Gastrocnemius medialis (tissue), 4 donors: ENCODE results near the gene B3GNT8. TPM values are rescaled to one million over a fixed set of nuclear protein-coding genes. Genes with fewer than 3 reads are reported as not detected.
"Not testable (repeated sequence)": the region's sequence is repeated elsewhere in the genome, so short reads cannot be mapped to it uniquely, and the experiment has no call there.

Source experiments
- ATAC-seq, 2 donors: fragments of 150-250 bp; one replicate each; pipeline ENCODE4 v1.9.1; 2016
- DNase-seq, 2 donors: peaks; one replicate each; pipeline ENCODE4 v3.0.0-alpha.2; 2019
- H3K27ac ChIP-seq, 4 donors: fragments of 200-600 bp; sonication (generic); 1 replicate in 1 of 4; 2 replicates in 3 of 4; pipeline ENCODE4 v1.5.1; 2016 to 2018; ENCODE audit warnings: mild to moderate bottlenecking in 2 of 4, moderate library complexity in 1 of 4
- H3K27me3 ChIP-seq, 3 donors: fragments of 200-600 bp; sonication (generic) in 2 of 3; 1 replicate in 1 of 3; 2 replicates in 2 of 3; pipeline versions ENCODE4 v1.5.1 to v1.6.0; 2016 to 2019; ENCODE audit warnings: mild to moderate bottlenecking in 1 of 3, moderate library complexity in 1 of 3
- H3K36me3 ChIP-seq, 2 donors: fragments of 200-600 bp; sonication (generic) in 1 of 2; one replicate each; pipeline ENCODE4 v1.5.1; 2017 to 2018
- H3K4me1 ChIP-seq, 2 donors: fragments of 200-600 bp; sonication (generic) in 1 of 2; one replicate each; pipeline ENCODE4 v1.5.1; 2016 to 2017; ENCODE audit warnings: mild to moderate bottlenecking in 2 of 2
- H3K4me3 ChIP-seq, 4 donors: fragments of 200-600 bp; sonication (generic) in 3 of 4; 1 replicate in 1 of 4; 2 replicates in 3 of 4; pipeline ENCODE4 v1.5.1; 2016 to 2019; ENCODE audit warnings: mild to moderate bottlenecking in 2 of 4
- H3K9me3 ChIP-seq, 3 donors: fragments of 200-600 bp; sonication (generic) in 2 of 3; 1 replicate in 1 of 3; 2 replicates in 2 of 3; pipeline ENCODE4 v1.5.1; 2016 to 2019
- POLR2A ChIP-seq, 2 donors: fragments of 450-650 bp; IDR thresholded peaks; one replicate each; pipeline ENCODE4 v1.6.1; 2017; ENCODE audit warnings: antibody characterized with exemption in 2 of 2, mild to moderate bottlenecking in 2 of 2, moderate library complexity in 2 of 2
- in situ Hi-C, 4 donors: fragments of 200-750 bp; cut with MboI; loops; one replicate each; pipeline versions ENCODE4 v1.15.0 to v1.8.0; 2017; ENCODE audit warnings: low sequenced_read_pairs in 4 of 4
- intact Hi-C: fragments of 100-400 bp; cut with DNase I; formaldehyde crosslinking; loops from one replicate; pipeline ENCODE4 v1.15.1; 2023; ENCODE audit warnings: low total_unique reads
- total RNA-seq, 4 donors: library from RNA; depleted of rRNA; stranded (reverse); fragments of >200 nt; gene quantifications; one replicate each; pipeline versions ENCODE4 v1.1.0 to v1.2.3, GENCODE V29; 2016
- TF ChIP-seq, protein P1 (sequence below), 5 experiments: fragments of 450-650 bp in 3 of 5; fragments of 200-600 bp in 2 of 5; sonication (generic) in 2 of 5; IDR thresholded peaks in 4 of 5; conservative IDR thresholded peaks in 1 of 5; 1 replicate in 4 of 5; 2 replicates in 1 of 5; pipeline ENCODE4 v1.5.1; 2016 to 2019; ENCODE audit warnings: antibody characterized with exemption in 5 of 5, mild to moderate bottlenecking in 3 of 5, moderate library complexity in 3 of 5

The B3GNT8 gene
- total RNA-seq, 4 donors from 2014 or later: 0.24 to 0.33 (median 0.33) TPM; not detected in 1

DNA sequence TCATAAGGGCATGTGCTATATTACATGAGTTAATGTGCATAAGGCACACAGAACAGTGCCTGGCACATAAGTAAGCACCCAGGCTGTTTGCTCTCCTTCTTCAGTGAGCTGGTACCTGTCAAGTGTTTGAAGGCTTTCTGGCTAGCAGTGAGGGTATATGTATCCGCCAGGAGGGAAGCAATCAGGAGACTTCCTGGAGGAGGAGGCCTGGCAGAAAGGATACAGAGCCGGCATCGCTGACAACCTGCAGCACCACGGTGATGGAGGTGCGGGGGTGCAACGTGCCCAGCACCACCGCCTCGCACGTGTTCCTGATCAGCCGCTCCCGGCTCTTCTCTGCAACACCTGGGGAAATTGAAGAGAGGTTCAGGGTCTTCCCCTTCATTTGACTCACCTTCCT is 35.6 kb downstream of the B3GNT8 start:
- ATAC-seq (no peak), DNase-seq (no peak)
- intact Hi-C loops (no loop called here), in situ Hi-C loops (no loop called here)
- no peak overlapping the region for H3K27ac ChIP-seq
- no peaks in the 10 kb centered on the region for H3K9me3 ChIP-seq
- peaks cover 0 to 51% of the 10 kb centered on the region in 2 donors for H3K36me3 ChIP-seq
- peaks cover 4 to 11% of the 10 kb centered on the region in 2 donors for H3K4me1 ChIP-seq
- TF ChIP-seq, protein P1, sequence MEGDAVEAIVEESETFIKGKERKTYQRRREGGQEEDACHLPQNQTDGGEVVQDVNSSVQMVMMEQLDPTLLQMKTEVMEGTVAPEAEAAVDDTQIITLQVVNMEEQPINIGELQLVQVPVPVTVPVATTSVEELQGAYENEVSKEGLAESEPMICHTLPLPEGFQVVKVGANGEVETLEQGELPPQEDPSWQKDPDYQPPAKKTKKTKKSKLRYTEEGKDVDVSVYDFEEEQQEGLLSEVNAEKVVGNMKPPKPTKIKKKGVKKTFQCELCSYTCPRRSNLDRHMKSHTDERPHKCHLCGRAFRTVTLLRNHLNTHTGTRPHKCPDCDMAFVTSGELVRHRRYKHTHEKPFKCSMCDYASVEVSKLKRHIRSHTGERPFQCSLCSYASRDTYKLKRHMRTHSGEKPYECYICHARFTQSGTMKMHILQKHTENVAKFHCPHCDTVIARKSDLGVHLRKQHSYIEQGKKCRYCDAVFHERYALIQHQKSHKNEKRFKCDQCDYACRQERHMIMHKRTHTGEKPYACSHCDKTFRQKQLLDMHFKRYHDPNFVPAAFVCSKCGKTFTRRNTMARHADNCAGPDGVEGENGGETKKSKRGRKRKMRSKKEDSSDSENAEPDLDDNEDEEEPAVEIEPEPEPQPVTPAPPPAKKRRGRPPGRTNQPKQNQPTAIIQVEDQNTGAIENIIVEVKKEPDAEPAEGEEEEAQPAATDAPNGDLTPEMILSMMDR (IDR thresholded peaks at IDR 0.05 in 4 of 5, conservative IDR thresholded peaks at IDR 0.05 in 1 of 5): no peak
- no peak overlapping the region for H3K4me3 ChIP-seq
- no peaks in the 10 kb centered on the region for H3K27me3 ChIP-seq

DNA sequence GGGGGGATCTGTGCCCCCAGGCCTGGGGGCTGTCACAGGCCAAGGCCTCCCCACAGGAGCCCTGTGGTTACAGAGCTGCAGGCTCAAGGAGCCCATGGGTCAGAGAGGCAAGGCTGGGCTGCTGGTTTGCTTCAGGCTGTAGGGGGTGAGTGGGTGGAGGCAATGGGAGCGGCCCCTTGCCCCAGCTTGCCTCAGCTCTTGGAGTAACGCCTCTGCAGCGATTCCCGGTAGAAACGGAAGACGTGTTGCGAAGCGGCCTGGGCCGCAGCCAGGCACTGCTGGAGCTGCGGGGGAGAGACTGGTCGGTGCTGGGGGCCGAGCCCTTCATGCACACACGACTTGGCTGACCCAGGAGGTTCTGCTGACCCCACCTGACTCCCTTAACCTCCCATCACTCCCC is 40.7 kb downstream of the B3GNT8 start:
- H3K36me3 ChIP-seq: peaks cover 0 to 59% of the 10 kb centered on the region in 2 donors
- DNase-seq (no peak), ATAC-seq (no peak)
- no peaks in the 10 kb centered on the region for H3K4me1 ChIP-seq
- no peaks in the 10 kb centered on the region for H3K27me3 ChIP-seq
- no peak overlapping the region for H3K27ac ChIP-seq
- no peak overlapping the region for H3K4me3 ChIP-seq
- intact Hi-C loops (no loop called here), in situ Hi-C loops (no loop called here)
- no peak for TF ChIP-seq POLR2A (IDR thresholded peaks at IDR 0.05)
- TF ChIP-seq, protein P1 (IDR thresholded peaks at IDR 0.05 in 4 of 5, conservative IDR thresholded peaks at IDR 0.05 in 1 of 5): no peak
- no peaks in the 10 kb centered on the region for H3K9me3 ChIP-seq

DNA sequence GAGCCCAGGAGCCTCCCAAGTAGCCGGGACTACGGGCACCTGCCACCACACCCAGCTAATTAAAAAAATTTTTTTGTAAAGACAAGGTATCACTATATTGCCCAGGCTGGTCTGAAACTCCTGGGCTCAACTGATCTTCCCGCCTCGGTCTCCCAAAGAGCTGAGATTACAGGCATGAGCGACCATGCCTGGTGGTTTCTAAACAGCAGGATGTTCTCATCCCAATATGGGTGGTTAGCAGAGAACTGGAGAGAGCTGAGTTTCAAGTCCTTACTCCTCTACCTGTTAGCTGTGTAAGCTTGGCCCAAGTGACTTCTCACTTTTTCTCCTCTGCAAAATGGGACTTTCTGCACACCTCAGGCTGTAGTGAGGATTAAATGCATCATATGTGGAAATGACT is 42.8 kb downstream of the B3GNT8 start:
- Histone ChIP-seq H3K4me1 (peaks cover 0 to 2% of the 10 kb centered on the region in 2 donors), H3K27ac (no peak overlapping the region), H3K27me3 (no peaks in the 10 kb centered on the region), H3K9me3 (no peaks in the 10 kb centered on the region), H3K36me3 (peaks cover 0 to 38% of the 10 kb centered on the region in 2 donors), H3K4me3 (no peak overlapping the region)
- DNase-seq (no peak), ATAC-seq (no peak)
- intact Hi-C loops: no loop called here
- TF ChIP-seq, protein P1 (IDR thresholded peaks at IDR 0.05 in 4 of 5, conservative IDR thresholded peaks at IDR 0.05 in 1 of 5): no peak
- no peak for TF ChIP-seq POLR2A (IDR thresholded peaks at IDR 0.05)
- in situ Hi-C loops: no loop called here

DNA sequence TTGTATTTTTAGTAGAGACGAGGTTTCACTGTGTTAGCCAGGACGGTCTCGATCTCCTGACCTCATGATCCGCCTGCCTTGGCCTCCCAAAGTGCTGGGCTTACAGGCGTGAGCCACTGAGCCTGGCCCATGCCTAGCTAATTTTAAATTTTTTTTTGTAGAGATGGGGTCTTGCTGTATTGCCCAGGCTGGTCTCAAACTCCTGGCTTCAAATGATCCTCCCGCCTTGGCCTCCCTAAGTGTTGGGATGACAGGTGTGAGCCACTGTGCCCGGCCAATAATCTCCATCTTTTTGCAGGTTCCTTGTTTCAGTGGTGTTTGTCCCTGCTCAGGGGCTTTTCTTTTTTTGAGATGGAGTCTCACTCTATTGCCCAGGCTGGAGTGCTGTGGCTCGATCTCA is 45.6 kb downstream of the B3GNT8 start:
- intact Hi-C loops: not testable (repeated sequence)
- H3K36me3 ChIP-seq: peaks cover 0 to 12% of the 10 kb centered on the region in 2 donors

DNA sequence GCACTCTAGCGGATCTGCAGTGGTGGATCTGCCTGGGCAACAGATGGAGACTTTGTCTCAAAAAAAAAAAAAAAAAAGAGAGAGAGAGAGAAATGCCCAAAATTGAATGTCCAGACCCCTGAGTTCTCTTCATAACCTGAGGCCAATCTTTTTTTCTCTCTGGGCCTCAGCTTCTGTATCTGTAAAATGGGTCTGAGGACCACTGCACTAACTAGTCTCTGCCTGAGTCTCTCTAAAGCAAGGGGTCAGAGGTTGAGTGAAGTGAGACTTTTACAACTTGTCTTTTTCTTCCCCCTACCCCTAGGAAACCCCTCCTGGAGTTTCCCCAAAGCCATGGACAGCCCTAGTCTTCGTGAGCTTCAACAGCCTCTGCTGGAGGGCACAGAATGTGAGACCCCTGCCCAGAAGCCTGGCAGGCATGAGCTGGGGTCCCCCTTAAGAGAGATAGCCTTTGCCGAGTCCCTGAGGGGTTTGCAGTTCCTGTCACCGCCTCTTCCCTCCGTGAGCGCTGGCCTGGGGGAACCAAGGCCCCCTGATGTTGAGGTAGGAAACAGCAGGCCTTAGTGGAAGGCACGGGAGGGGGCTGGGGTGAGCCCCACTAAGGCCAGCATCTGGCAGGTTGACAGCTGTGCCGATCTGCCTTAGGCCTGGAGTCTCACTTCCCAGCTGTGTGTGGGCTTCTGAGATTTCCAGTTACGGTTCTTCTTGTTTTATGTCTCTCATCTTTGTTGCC is 49.0 kb downstream of the B3GNT8 start:
- Histone ChIP-seq H3K27ac (no peak overlapping the region), H3K36me3 (peaks cover 0 to 5% of the 10 kb centered on the region in 2 donors), H3K4me3 (no peak overlapping the region), H3K27me3 (peaks cover 0 to 15% (median 5%) of the 10 kb centered on the region in 3 donors), H3K9me3 (no peaks in the 10 kb centered on the region), H3K4me1 (peaks cover 9 to 18% of the 10 kb centered on the region in 2 donors)
- TF ChIP-seq, protein P1 (IDR thresholded peaks at IDR 0.05 in 4 of 5, conservative IDR thresholded peaks at IDR 0.05 in 1 of 5): no peak
- TF ChIP-seq POLR2A (IDR thresholded peaks at IDR 0.05): no peak
- no peak for DNase-seq
- no peak for ATAC-seq
- intact Hi-C loops (no loop called here), in situ Hi-C loops (no loop called here)

More for the DNA sequence above, 45.6 kb downstream of the B3GNT8 start:
- H3K9me3 ChIP-seq, in situ Hi-C loops, H3K27ac ChIP-seq, H3K4me3 ChIP-seq, ATAC-seq, H3K4me1 ChIP-seq, DNase-seq, H3K27me3 ChIP-seq: not testable (repeated sequence)
